ENCODE results near the gene S100A2.

Gene S100A2

DNA sequence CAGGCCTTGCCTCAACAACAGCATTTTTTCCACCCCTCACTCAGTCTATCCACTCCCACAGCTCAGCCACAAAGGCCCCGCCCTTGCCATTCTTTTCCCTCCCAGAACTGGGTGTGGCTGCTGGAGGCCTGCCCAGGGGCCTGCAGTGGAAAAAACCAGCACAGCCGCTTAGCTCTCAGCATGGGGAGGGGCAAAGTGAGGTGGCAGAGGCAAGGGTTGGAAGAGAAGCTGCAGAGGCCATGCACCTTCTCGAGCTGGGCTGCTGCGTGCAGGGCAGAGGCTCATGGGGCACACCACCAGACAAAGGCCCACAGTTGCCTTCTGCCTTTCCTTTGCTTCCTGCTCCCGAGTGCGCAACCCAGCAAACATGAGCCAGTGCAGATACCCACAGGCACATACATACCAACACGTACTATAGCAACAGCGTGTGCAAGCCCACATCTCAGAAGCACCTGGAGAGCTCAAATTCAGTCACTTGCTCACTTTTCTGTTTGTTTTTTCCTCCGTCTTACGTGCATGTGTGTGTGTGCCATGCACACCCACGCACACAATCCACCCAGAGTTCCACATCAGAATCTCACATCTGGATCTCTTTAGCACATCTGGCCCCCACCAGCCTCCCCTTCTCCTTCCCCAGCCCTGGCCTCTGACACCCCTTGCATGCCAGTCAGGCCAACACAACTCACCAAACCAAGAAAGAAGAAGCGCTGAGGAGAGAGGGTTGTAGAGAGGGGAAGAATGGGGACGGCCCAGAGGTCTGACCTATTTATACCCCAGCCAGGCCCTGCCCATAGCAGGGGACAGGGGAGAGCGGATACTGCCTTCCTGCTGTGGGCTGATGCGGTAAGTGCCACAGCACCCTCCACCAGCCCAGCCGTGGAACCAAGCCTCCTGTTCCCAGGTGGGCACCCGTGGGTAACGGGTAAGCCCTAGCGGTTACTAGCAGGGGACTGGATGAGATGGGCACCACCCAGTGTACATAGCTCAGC, 20.3 kb downstream of the S100A2 start, which contains the start of gene S100A4:
Gene S100A4, minus strand, starts transcription at position 740 of the 989 bp plus-strand sequence. CDS start 1,012 bp downstream, outside the sequence.
- DNase-seq (ENCODE audit: low spot score) = no peak

DNA sequence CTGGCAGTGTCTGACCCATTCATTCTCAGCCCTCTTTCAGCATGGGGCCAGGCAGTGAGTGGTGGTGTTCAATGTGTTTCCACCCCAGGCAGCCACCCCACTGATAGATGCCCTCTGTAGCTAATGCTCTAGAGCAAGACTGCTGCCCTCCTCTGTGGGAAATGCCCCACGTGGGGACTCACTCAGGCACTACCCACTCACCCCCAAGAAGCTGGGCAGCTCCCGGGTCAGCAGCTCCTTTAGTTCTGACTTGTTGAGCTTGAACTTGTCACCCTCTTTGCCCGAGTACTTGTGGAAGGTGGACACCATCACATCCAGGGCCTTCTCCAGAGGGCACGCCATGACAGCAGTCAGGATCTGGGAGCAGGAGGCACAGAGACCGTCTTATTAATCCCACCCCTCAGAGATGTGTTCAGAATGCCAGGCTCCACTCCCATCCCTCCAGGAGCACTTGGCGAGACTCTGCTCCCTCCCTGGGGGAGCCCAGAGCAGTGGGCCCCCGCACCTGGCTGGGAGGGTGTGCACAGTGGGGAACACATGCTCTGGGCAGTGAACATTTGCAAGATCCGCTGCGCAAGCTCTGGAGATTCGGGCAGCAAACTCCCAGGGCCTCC, 21.1 kb downstream of the S100A2 start:
- DNase-seq (ENCODE audit: low spot score) = no peak

DNA sequence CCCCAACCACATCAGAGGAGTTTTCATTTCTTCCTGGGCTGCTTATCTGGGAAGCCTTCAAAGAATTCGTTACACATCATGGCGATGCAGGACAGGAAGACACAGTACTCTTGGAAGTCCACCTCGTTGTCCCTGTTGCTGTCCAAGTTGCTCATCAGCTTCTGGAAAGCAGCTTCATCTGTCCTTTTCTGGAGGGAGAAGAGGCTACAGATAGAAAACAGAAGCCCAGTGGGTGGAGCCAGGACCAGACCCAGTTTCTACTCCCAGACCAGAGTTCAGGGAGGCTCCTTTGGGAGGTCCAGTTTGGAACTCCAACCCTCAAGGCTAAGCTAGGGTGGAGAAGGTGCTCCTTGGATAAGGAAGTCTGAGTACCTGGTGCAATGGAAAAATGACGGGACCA, 21.9 kb downstream of the S100A2 start:
- no peak for DNase-seq (ENCODE audit: low spot score)

DNA sequence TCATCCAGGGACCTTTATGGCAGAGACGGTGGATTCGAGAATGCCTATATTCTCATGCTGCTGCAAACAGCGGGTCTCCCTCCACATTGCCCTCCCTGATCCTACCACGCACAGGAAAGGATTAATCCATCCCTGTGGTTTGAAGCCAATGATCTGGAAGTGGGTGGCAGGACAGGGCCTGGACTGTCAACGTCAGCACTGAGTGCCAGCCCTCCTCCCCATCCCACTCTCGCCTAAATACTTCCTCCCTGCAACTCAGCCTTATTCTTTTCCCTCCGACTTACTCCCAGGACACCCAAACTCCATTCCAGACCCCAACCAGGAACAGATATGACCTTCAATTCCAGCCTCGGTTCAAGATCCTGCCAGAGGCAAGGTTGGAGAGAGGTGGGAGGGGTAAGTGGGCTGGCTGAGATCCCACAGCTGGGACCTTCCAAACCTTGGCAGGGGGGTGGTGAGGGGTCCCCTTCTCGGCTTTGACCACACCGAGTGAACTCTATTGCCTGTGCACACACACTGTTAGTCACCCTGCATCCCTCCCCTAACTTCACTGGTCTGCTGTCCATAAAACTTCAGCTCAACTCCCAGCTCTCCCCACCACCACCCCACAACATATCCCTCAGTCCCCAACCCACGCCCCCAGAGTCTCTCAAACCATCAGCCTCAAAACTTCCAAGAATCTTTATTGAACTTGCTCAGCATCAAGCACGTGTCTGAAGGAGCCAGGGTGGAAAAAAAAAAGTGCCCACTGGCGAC, 22.5 kb downstream of the S100A2 start:
- no peak for DNase-seq (ENCODE audit: low spot score)

DNA sequence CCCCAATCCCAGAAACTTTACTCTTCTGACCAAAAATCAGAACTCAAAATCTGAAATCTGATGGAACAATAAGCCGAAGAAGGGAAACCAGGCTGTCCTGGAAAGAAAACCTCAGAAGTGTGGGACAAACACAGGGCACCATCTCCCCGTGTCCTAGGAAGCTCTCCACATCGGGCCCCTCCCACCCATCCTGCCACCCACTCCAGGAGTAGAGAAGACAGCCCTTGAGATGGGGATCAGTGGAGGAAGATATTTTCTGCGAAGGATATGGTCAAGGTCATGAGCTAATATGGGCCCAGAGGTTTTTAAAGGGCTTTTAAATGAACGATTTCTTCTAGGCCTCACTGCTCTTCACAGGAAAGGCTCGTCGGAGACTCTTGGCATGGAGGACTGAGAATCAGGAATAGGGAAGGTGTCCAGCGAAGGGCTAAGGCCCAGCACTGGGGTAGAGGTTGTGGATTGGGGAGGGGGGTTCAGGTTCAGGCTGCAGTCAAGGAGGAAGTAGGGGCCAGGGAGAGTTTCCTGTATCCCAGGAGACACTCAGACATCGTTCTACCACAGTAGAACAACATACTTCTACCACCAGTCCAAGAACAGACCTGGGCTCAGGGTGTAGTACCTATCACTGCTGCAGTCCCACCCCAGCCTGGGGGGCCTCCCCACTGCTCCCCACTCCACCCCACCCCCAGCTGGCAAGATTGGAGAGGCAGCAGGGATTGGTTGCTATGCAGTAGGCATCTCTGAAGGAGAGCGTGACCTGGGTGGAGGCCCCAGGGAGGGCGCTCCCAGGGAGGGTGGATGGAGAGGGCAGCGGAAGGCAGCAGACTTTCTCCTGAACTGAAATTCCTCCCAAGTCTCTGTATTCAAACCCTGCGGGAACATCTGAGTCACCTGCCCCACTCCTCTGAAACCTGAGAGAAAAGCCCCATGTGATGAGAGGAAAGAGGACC, 23.7 kb downstream of the S100A2 start:
- no peak for DNase-seq (ENCODE audit: low spot score)

DNA sequence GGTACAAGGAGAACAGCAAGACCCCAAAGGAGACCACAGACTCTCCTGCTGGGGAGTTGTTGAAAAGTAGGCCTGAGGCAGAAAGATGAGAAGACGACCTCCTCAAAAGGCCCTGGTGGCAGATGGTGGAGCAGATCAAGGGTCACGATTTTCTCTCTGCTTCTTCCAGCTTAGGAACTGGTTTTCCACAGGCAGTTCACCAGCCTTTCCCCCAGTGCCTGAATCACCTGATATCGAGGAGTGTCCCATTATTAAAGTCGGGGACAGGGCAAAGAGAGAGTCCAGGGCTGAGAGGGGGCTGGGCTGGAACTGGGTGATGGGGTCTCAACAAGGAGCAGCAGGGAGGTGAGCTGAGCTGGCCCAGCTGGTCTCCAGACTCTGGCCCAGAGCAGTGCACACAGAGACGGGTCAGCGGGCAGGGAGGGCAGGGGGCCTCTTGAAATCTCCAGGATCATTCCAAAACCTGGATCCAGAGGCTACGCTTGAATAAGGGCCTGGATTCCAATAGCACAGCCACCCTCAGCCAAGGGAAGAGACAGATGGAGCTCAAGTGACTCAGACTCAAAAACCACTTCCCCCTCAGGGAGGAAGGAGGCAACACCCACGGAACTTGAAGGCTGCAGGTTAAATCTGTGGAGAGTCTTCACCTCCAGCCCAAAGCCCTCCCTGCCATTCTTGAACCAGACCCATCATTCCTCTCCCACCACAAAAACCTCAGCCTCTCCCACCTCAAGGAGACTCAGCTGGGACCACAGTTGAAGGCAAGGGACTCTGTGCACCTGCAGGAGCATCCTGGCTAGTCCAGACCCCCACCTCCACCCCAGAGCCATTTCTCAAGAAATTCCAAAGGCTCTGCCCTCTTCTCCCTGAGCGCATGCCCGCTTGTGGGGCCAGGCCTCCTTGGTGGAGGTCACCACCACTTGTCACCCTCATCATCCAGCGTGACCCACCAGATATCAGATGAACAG, 25.0 kb downstream of the S100A2 start, which contains the start of gene S100A5:
Gene S100A5, minus strand, starts transcription at position 541 of the 968 bp plus-strand sequence. CDS start 743 bp downstream, outside the sequence.
- DNase-seq (ENCODE audit: low spot score) = no peak

DNA sequence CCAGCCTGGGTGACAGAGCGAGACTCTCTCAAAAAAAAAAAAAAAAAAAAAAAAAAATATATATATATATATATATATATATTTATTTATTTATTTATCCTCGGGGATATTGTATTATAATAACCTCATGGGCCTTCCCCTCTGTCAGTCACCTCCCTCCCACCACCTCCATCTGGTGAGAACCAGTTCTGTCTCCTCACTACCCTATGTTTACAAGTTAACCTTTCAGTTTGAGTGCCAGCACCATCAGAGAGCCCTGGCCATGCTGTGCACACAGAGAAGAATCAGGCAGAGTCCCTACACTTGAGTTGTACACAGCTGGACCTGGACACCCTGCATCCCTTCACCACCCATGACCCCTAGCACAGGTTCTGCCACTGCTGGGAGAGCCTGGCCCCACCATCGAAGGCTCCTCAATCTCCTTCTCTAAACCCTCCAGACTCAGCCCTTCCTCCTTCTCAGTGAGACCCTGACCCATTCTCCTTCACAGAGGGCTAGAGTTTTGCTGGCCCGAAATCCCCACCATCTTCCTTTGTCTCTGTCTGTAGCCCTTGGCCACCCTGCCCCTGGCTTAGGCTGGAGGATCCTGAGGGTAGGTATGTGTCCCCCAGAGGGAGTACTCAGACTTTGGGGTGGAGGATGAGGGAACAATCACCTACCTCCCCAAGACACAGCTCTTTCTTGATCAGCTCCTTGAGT, 26.1 kb downstream of the S100A2 start:
- DNase-seq (ENCODE audit: low spot score) = no peak

DNA sequence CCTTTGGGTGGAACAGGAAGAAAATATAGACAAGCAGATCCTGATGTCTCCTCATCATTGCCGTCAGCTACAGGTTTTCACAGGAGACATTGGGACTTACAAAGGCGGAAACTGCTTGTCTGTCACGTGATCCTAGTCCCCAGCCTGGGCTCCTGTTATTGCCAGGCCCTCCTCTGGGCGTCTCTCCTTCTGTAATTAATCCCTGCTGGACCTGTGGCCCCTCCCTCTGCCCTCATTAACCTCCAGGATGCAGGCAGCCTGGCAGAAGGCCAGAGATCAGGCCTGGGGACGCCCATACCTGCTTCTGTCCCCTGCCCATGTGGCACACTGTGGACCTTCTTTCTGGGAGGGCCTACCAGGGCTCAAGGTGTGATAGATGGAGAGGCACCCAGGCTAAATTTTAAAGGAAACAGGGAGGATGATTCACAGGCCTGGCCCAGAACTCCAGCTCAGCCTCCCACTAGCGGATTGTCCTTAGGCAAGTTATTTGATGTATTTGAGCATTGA, 27.3 kb downstream of the S100A2 start:
- DNase-seq (ENCODE audit: low spot score) = no peak

DNA sequence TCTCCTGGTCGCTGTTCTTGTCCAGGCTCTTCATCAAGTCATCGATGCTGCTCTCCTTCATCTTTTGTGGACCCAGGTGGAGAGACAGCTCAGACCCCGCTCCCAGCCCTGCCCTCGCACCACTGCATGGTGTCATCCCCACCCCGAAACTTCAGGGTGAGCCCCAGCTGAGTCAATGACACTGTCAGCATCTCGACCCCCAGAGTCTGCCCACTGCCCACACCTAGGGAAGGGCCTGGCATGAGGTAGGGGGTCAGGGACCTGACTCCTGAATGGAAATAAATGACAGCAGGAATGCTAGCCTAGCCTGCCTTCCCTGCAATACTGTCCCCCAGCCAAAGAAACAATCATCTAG, 28.3 kb downstream of the S100A2 start:
- DNase-seq (ENCODE audit: low spot score) = no peak

DNA sequence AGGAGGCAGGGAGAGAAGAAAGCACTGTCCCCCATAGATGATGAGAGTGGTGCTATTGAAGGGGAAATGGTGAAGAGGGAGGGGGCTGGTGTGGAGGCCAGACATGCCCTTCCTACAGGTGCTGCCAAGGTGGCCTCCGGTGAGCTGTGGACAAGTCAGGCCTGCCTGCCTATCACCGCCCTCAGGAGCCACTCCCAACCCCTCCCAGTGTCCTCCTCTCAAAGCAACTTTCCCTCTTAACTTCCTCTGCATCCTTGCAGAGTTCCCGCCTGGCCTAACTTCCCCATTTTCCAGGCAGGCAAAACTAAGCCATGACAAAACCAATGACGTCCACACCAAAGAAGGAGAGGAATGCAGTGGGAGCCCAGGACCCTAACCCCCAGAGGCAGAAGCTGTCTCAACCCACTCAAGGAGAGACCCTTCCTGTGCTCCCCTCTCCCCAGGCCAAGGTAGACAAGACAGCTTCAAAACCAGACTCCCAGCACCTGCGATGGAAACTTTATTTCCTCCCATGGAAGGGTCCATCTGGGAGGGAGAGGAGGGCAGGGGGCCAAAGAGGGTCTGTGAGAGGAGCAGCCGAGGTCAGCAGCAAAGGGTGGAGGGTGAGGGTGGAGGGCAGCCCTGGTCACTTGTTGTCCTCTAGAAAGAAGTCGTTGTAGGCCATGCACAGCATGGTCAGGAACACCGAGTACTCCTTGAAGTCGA, 28.8 kb downstream of the S100A2 start:
- DNase-seq (ENCODE audit: low spot score) = no peak

DNA sequence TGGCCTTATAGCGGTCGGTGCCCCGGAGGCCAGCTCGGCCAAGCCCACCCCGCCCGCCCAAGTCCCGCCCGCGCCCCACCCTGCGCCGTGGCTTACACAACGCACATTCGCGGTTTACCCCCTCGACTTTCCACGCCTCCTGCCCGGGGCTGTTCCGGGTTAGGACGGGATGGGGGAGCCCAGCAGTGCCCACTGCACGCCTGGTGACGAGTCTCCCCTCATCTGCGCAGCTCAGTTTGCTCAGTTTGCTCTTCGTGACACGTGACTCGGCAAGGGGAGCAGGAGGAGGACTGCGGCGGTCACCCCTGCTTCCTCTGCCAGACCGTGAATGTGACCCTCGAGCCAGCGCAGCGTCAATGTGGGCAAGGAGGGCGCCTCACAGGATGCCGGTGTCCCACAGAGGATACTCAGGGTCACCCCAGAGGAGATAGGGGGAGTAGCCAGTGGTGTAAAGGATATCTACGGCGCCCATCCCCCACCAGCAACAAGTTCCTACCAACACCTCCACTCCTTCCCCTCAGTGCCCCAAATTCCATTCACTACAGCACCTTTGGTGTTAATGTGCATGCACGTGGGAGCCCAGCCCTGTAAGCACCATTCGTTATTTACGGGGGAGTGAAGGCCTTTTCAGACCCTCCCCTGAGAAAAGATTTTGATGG, 29.5 kb downstream of the S100A2 start:
- DNase-seq (ENCODE audit: low spot score) = peak; percentile 82

DNA sequence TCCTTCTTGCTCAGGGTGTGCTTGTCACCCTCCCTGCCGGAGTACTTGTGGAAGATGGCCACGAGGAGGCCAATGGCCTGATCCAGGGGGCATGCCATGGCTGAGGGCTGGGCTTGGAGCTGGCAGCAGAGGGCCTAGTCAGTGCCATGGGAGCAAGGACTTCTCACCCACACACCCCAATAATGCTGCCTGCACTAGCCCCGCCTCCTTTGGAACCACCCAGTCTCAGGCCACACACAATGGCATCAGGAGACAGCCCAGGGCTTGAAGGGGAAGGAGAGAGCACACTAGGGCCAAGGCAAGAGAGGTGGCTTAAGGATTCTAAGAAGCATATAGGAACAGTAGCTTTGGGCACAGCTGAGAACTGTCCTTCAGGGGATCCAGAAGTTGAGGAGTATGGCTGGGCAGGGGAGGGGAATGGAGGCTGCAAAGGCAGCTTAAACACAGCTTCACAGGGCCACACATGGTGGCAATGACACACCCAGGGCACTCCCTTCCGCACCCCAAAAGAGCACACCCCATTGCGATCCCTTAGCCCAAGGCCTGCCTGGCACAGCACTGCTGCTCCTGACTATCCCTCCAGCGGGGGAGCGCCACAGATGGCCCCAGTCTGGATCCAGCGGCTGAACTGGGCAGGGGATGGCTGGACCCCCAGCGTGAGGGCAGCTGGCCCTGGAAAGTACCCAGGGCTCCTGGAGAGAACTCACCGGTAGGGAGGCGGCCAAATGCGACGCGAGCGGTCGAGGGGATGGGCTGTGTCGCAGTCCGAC, 30.2 kb downstream of the S100A2 start, which contains the start of gene S100A6:
Gene S100A6, minus strand, starts transcription at position 750 of the 770 bp plus-strand sequence. Its CDS starts 652 bp downstream, at position 98.
- DNase-seq (ENCODE audit: low spot score) = no peak

DNA sequence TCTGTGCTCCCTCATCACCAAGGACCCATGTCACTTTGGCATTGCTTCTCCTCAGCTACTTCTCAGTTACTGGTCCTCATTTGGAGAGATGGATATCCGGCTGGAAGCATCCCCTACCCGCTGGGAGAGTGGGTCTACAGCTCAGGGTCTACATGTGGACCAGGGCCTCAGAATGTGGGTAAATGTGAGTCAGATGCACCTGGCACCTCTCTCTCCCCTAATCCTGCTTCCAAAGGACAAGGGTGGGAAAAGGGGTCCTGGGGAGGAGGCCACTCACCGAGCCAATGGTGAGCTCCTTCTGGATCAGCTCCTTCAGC, 30.8 kb downstream of the S100A2 start:
- no peak for DNase-seq (ENCODE audit: low spot score)

DNA sequence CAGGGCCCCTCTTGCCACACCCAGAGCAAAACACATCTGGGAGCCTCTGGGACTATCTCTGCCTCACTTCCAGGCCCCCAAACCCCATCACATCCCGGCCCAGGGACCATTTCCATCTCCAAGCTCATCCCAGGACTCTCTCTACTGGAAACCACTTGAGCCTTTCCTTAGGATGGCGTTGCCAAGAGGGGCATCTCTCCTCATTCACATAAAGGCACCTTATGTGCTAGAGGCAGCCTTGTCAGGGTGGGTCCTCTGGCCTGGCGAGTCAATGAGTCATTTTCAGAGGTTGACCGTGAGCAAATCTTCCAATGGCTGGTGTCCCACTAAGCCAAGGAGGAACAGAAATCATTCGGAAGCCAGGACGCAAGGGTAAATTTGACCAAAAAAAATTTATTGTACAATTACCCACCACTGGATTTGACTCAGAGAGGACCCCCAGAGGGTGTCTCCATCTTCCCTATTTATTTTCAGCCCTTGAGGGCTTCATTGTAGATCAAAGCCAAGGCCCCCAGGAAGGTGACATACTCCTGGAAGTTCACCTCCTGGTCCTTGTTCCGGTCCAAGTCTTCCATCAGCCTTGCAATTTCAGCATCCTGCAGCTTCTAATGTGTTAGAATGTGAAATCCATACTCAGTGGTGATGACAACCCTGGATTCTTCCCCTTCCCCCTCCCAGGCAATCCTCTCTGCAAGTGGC, 31.3 kb downstream of the S100A2 start:
- DNase-seq (ENCODE audit: low spot score) = no peak

DNA sequence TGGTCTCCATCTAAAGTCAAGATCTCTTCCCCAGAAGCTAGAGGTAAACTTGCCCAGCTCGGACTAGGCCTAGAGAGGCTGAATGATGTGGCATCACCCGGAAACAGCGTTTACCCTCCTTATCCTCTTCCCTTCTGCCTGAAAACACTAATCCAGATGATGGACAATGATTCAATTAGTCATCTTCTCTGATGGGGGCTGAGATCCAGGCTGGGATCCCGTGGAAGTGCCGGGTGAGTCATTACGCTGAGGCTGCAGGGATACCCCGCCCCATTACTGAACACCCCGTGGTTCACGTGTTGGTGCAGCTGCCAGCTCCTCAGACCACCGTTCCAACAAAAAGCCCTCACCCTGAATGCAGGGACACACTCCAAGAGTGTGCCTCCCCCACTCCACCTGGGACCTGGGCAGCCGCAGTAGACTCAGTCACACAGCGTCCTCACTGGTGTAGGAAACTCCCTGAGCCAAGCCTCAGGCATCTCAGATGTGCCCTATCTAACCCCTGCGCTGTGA, 31.9 kb downstream of the S100A2 start:
- peak; percentile 91 for DNase-seq (ENCODE audit: low spot score)

Measured in kidney capillary endothelial cell (primary cell).